Tibial nerve (tissue), 4 donors: ENCODE data around the gene AOPEP.

Source experiments
- EP300 ChIP-seq, 2 donors: sonication (generic); formaldehyde crosslinking; IDR thresholded peaks; one replicate each; pipeline ENCODE4 v1.6.1; 2017; ENCODE audit warnings: antibody characterized with exemption in 2 of 2, mild to moderate bottlenecking in 1 of 2
- TF ChIP-seq, protein P1 (sequence below), 5 experiments: fragments of 200-600 bp in 3 of 5; fragments of 450-650 bp in 2 of 5; sonication (generic) in 3 of 5; IDR thresholded peaks; one replicate each; pipeline ENCODE4 v1.5.1; 2016 to 2019; ENCODE audit warnings: antibody characterized with exemption in 5 of 5, mild to moderate bottlenecking in 3 of 5, moderate library complexity in 2 of 5

DNA sequence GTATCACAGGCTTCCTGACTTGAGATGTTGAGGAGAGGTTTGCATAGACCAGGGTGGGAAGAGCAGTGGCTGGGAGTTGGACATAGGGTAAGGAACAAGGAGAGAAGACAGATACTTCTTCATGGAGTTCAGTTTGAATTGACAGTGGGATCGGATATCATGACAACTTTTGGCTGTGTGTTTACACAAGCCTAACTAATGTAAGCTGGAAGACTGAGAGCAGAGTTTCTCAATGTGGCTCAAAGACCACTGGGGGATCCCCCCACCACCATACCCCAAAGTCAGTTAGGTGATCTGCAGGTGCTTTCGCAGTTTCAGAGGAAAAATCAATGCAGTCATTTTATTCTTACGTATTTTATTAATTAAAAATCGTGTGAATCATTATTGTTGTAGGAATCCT, 125.9 kb downstream of the AOPEP start:
- TF ChIP-seq, protein P1, sequence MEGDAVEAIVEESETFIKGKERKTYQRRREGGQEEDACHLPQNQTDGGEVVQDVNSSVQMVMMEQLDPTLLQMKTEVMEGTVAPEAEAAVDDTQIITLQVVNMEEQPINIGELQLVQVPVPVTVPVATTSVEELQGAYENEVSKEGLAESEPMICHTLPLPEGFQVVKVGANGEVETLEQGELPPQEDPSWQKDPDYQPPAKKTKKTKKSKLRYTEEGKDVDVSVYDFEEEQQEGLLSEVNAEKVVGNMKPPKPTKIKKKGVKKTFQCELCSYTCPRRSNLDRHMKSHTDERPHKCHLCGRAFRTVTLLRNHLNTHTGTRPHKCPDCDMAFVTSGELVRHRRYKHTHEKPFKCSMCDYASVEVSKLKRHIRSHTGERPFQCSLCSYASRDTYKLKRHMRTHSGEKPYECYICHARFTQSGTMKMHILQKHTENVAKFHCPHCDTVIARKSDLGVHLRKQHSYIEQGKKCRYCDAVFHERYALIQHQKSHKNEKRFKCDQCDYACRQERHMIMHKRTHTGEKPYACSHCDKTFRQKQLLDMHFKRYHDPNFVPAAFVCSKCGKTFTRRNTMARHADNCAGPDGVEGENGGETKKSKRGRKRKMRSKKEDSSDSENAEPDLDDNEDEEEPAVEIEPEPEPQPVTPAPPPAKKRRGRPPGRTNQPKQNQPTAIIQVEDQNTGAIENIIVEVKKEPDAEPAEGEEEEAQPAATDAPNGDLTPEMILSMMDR (IDR thresholded peaks at IDR 0.05): no peak
- no peak for TF ChIP-seq EP300 (IDR thresholded peaks at IDR 0.05)
